ENCODE results near the gene IGSF8.
A peak's percentile ranks its signal among the peaks of the same experiment; 100 is the strongest.

Gene IGSF8, protein sequence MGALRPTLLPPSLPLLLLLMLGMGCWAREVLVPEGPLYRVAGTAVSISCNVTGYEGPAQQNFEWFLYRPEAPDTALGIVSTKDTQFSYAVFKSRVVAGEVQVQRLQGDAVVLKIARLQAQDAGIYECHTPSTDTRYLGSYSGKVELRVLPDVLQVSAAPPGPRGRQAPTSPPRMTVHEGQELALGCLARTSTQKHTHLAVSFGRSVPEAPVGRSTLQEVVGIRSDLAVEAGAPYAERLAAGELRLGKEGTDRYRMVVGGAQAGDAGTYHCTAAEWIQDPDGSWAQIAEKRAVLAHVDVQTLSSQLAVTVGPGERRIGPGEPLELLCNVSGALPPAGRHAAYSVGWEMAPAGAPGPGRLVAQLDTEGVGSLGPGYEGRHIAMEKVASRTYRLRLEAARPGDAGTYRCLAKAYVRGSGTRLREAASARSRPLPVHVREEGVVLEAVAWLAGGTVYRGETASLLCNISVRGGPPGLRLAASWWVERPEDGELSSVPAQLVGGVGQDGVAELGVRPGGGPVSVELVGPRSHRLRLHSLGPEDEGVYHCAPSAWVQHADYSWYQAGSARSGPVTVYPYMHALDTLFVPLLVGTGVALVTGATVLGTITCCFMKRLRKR

DNA sequence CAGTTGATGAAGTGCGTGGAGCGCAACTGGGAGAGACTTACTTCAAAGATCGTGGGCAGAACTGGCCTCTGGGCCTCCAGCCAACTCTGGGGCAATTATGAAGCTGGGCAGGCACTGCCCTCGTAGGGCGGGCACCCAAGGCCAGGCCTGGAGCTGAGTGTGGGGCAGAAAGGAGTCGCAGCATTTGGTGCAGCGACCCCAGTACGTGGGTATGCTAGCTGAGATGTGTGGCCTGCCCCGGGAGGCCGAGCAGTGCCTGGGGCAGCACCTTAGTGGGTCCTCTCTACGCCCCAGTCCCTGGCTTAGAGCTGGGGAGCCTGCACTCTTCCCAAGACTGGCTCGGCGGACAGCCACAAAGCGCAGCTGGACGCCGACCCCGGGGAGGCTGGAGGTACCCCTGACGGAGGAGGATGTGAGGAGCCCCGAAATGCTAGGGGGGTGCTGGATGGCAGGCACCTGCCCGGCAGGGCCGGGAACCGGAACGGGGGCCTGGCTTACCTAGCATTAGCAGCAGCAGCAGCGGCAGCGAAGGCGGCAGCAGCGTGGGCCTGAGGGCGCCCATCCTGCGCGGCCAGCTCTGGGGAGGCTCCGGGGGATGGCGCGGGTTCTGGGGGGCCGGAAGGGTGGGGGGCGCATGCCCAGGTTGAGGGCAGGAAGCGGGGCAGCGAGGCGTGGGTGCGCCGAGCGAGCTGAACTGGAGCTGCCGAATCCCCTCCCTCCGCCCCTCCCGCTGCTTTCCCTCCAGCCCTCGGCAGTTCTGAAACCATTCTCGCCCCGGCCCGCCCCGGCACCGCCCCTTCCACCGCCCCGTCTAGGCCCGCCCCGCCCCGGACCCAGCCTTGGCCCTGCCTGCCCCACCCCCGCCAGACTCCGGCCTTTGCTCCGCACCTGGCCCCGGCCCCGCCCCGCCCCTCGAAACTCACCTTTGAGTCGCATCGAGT is at the start of gene IGSF8:
IGSF8 (minus strand) TSS at position 709 of the 941 bp plus-strand sequence; CDS start at position 562, 147 bp downstream.
- peak; percentile 78 for DNase-seq (ENCODE audit: low read depth)
- TF ChIP-seq, protein P1, sequence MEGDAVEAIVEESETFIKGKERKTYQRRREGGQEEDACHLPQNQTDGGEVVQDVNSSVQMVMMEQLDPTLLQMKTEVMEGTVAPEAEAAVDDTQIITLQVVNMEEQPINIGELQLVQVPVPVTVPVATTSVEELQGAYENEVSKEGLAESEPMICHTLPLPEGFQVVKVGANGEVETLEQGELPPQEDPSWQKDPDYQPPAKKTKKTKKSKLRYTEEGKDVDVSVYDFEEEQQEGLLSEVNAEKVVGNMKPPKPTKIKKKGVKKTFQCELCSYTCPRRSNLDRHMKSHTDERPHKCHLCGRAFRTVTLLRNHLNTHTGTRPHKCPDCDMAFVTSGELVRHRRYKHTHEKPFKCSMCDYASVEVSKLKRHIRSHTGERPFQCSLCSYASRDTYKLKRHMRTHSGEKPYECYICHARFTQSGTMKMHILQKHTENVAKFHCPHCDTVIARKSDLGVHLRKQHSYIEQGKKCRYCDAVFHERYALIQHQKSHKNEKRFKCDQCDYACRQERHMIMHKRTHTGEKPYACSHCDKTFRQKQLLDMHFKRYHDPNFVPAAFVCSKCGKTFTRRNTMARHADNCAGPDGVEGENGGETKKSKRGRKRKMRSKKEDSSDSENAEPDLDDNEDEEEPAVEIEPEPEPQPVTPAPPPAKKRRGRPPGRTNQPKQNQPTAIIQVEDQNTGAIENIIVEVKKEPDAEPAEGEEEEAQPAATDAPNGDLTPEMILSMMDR (IDR thresholded peaks at IDR 0.05; ENCODE audit: low read length, missing control alignments) = no peak
- H3K4me3 ChIP-seq (replicated peaks; ENCODE audit: low read depth, low read length) = peak within 1 kb of the TSS; percentile 70

DNA sequence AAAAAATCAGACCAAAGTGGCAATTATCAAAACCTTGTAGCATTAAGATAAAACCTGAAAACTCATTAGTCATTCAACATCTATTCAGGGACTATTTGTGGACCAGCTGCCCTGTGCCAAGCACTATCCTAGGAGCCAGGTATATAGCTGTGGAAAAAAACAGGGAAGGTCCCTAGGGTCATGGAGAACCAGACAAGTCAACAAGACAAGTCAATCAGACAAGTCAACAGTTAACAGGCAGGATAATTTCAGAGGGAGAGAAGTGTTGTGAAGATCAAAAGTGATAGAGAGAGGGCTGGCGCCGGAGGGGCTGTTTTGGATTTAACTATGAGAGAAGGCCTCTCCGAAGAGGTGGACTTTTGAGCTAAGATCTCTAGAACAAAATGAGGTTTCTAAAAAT is 49.7 kb upstream of the IGSF8 start:
- no peak overlapping the region for H3K4me3 ChIP-seq (replicated peaks; ENCODE audit: low read depth, low read length)
- TF ChIP-seq, protein P1 (IDR thresholded peaks at IDR 0.05; ENCODE audit: low read length, missing control alignments) = no peak
- DNase-seq (ENCODE audit: low read depth) = no peak

DNA sequence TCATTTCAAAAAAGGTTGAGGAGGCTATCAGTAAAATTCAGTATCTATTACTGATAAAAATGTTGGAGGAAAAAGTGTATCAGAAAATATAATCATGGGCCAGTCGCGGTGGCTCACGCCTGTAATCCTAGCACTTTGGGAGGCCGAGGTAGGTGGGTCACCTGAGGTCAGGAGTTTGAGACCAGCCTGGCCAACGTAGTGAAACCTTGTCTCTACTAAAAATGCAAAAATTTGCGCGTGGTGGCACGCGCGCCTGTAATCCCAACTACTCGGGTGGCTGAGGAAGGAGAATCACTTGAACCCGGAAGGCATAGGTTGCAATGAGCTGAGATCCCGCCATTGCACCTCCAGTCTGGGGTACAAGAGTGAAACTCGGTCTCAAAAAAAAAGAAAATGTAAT is 47.7 kb upstream of the IGSF8 start:
- no peak overlapping the region for H3K4me3 ChIP-seq (replicated peaks; ENCODE audit: low read depth, low read length)
- TF ChIP-seq, protein P1 (IDR thresholded peaks at IDR 0.05; ENCODE audit: low read length, missing control alignments) = no peak
- DNase-seq (ENCODE audit: low read depth) = no peak

DNA sequence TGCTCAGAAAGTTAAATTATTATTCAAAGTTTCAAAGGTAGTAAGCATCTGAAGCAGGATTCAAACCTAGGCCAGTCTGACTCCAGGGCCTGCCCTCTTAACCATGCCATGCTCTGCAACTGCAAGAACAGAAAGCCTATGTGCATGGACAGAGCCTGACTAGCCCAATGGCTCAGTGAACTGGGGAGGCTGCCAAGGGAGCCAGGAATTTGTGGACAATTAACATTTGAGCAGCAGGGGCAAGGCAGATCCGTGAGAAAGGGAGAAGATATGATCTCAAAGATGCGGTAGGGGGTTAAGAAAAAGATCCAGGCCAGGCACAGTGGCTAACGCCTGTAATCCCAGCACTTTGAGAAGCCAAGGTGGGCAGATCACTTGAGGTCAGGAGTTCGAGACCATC is 46.5 kb upstream of the IGSF8 start:
- DNase-seq (ENCODE audit: low read depth) = no peak
- TF ChIP-seq, protein P1 (IDR thresholded peaks at IDR 0.05; ENCODE audit: low read length, missing control alignments) = no peak

DNA sequence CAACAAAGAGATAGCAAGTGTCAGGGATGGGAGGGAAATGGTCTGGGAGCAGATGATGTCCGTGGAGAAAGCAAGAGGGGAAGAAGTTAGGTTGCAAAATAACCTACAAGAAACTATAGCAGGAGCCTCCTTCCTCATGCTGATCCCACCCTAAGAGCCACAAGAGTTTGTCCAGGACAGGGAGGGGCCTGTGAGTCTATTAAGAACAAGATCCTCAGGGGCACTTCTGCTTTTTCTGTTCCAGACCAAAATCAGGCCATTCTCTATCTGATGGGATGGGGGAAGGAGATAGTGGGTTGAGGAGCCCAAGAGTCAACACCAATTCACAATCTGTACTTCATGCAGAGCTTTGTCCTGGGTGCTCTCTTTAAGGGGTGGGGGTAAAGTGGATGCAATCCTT is 45.3 kb upstream of the IGSF8 start:
- TF ChIP-seq, protein P1 (IDR thresholded peaks at IDR 0.05; ENCODE audit: low read length, missing control alignments) = no peak
- H3K4me3 ChIP-seq (replicated peaks; ENCODE audit: low read depth, low read length) = no peak overlapping the region
- no peak for DNase-seq (ENCODE audit: low read depth)

More for the DNA sequence above, 46.5 kb upstream of the IGSF8 start:
- no peak overlapping the region for H3K4me3 ChIP-seq (replicated peaks; ENCODE audit: low read depth, low read length)

DNA sequence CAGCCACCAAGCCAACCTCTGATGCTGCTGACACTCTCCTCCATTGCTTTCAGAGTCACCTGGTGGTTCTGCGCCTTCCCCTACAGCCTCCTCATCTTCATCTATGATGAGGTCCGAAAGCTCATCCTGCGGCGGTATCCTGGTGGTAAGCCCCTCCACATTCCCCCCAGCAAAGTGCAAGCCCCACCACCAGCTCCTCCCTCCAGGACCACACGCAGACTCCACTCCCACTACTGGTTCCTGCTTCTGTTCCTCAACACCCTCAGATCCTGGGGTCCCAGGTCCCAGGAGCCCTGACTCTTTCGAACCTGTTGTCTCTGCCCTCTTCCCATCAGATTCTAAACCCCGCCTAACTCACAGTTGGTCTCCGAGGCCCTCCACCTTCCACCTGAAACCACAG is 41.4 kb upstream of the IGSF8 start:
- TF ChIP-seq, protein P1 (IDR thresholded peaks at IDR 0.05; ENCODE audit: low read length, missing control alignments) = no peak
- no peak for DNase-seq (ENCODE audit: low read depth)
- H3K4me3 ChIP-seq (replicated peaks; ENCODE audit: low read depth, low read length) = no peak overlapping the region
